Naive thymus-derived CD4-positive, alpha-beta T cell (primary cell): ENCODE data around the gene SLC37A2. TPM values are rescaled to one million over a fixed set of nuclear protein-coding genes. Genes with fewer than 3 reads are reported as not detected.
"Not testable (repeated sequence)": the region's sequence is repeated elsewhere in the genome, so short reads cannot be mapped to it uniquely, and the experiment has no call there.

Source experiments
- ATAC-seq: fragments of 150-1000 bp; cut with Tn5 transposase; 2 replicates; pipeline ENCODE4 v1.10.0; 2021; ENCODE audit warnings: mild to moderate bottlenecking, moderate library complexity
- CTCF ChIA-PET: fragments of 350-600 bp; sonication (Branson Sonifier 250); formaldehyde crosslinking; loops from one replicate; lab custom pipeline; 2021; ENCODE audit warnings: antibody characterized with exemption; lab: Charles Lee
- POLR2A ChIA-PET: fragments of 350-600 bp; sonication (Branson Sonifier 250); formaldehyde crosslinking; loops from one replicate; lab custom pipeline; 2021; ENCODE audit warnings: antibody characterized with exemption, inconsistent platforms; lab: Charles Lee
- DNase-seq, 9 donors: peaks; one replicate each; pipeline versions ENCODE4 v3.0.0 to v3.0.0-alpha.2; 2020 to 2022; ENCODE audit warnings: mixed read lengths in 1 of 9
- H3K27ac ChIP-seq: one replicate; pipeline ENCODE4 v1.7.0; 2013; ENCODE audit warnings: mild to moderate bottlenecking, low read depth, low read length, moderate library complexity
- H3K27me3 ChIP-seq, 2 donors: one replicate each; pipeline ENCODE4 v1.7.0; 2013; ENCODE audit warnings: low read length in 2 of 2, mild to moderate bottlenecking in 2 of 2, moderate library complexity in 2 of 2; ENCODE audit not compliant: control insufficient read depth in 2 of 2, insufficient read depth in 2 of 2
- H3K36me3 ChIP-seq, 3 experiments: 1 replicate in 2 of 3; 2 replicates in 1 of 3; pipeline ENCODE4 v1.7.0; 2013; ENCODE audit warnings: low read length in 3 of 3, mild to moderate bottlenecking in 3 of 3, moderate library complexity in 1 of 3; ENCODE audit not compliant: insufficient read depth in 3 of 3, control insufficient read depth in 2 of 3
- H3K4me1 ChIP-seq, 2 donors: one replicate each; pipeline ENCODE4 v1.7.0; 2013; ENCODE audit warnings: low read length in 2 of 2, mild to moderate bottlenecking in 2 of 2, moderate library complexity in 1 of 2; ENCODE audit not compliant: control insufficient read depth in 2 of 2, insufficient read depth in 2 of 2
- H3K4me3 ChIP-seq: 2 replicates; pipeline ENCODE4 v1.7.0; 2013; ENCODE audit warnings: mild to moderate bottlenecking, low read length
- H3K9me3 ChIP-seq, 3 experiments: 1 replicate in 2 of 3; 2 replicates in 1 of 3; pipeline ENCODE4 v1.7.0; 2013; ENCODE audit warnings: low read length in 3 of 3; ENCODE audit not compliant: control insufficient read depth in 2 of 3
- H3K27ac Mint-ChIP-seq, 9 donors: one replicate each; pipeline ENCODE4 v1.8.0; 2020 to 2022; ENCODE audit warnings: mixed read lengths in 9 of 9, mild to moderate bottlenecking in 8 of 9, moderate library complexity in 5 of 9, inconsistent platforms in 2 of 9
- H3K27me3 Mint-ChIP-seq, 5 donors: one replicate each; pipeline ENCODE4 v1.8.0; 2021 to 2022; ENCODE audit warnings: mixed read lengths in 5 of 5, mild to moderate bottlenecking in 1 of 5
- H3K36me3 Mint-ChIP-seq, 5 donors: one replicate each; pipeline ENCODE4 v1.8.0; 2020 to 2022; ENCODE audit warnings: mixed read lengths in 5 of 5, mild to moderate bottlenecking in 3 of 5, inconsistent platforms in 1 of 5
- H3K4me1 Mint-ChIP-seq, 7 donors: one replicate each; pipeline ENCODE4 v1.8.0; 2020 to 2022; ENCODE audit warnings: mixed read lengths in 7 of 7, mild to moderate bottlenecking in 3 of 7, inconsistent platforms in 1 of 7
- H3K4me3 Mint-ChIP-seq, 10 donors: one replicate each; pipeline ENCODE4 v1.8.0; 2020 to 2022; ENCODE audit warnings: mild to moderate bottlenecking in 10 of 10, mixed read lengths in 10 of 10, moderate library complexity in 6 of 10, inconsistent platforms in 2 of 10
- H3K9me3 Mint-ChIP-seq, 11 donors: one replicate each; pipeline ENCODE4 v1.8.0; 2020 to 2022; ENCODE audit warnings: mixed read lengths in 11 of 11, mild to moderate bottlenecking in 4 of 11, inconsistent platforms in 1 of 11, moderate library complexity in 1 of 11
- intact Hi-C, 2 donors: fragments of 100-400 bp; cut with micrococcal nuclease; formaldehyde crosslinking; loops; one replicate each; pipeline ENCODE4 v1.15.1; 2023
- polyA plus RNA-seq, 2 donors: library from polyadenylated mRNA; unstranded; fragments of 300-500 nt; fragmentation: Illumina TruSeq; gene quantifications; one replicate each; pipeline ENCODE4 v1.2.3, GENCODE V29; 2021
- total RNA-seq, 6 experiments: library from RNA in 5 of 6; stranded (reverse) in 5 of 6; gene quantifications; 1 replicate in 5 of 6; 2 replicates in 1 of 6; pipeline ENCODE4 v1.2.3 and lab custom pipeline; 2021 to 2026

SLC37A2 gene
- total RNA-seq = 10 to 100 TPM in 1 of 5 experiments, 1 to 10 TPM in 3, under 1 TPM in 1; 0.58 to 16.3 (median 4.0) TPM
- polyA plus RNA-seq = under 1 TPM; 0.07 to 0.20 TPM
- 0.81 reads per million for total RNA-seq (lab: John Stamatoyannopoulos, UW)

DNA sequence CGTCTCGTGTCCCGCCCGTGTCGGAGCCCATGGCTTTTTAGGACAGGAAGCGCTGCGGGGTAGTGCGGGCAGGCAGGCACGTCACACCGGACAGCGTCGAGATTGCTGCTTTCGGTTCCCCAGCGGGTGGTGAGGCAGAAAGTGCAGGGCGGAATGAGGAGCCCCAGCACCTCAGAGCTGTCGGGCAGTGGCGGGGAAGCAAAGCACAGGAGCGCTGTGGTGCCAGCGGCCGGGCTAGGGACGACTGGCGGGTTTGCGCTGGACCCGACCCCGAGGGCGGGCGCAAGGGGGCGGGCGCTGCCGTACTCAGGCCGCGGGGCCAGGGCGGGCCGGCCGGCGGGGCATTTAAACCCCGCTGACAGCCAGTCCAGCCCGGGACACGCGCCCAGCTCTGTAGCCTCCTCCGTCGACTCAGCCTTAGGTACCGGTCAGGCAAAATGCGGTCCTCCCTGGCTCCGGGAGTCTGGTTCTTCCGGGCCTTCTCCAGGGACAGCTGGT, at the start of gene SLC37A2:
TSS of gene SLC37A2 (plus strand) at position 375 of the 498 bp plus-strand sequence. CDS start at position 438, 63 bp downstream.
- peaks cover 0 to 10% of the 10 kb centered on the region in 2 donors for H3K27me3 ChIP-seq
- H3K4me1 Mint-ChIP-seq = peaks cover 0 to 15% (median 10%) of the 10 kb centered on the region in 7 donors
- H3K4me1 ChIP-seq = peaks cover 4 to 7% of the 10 kb centered on the region in 2 donors
- ATAC-seq (peak; percentile 91), DNase-seq (peak in 6 of 9 donors; percentile 10 to 55 (median 19))
- H3K9me3 Mint-ChIP-seq = no peaks in the 10 kb centered on the region
- H3K27ac ChIP-seq = no peak within 1 kb of the TSS
- POLR2A ChIA-PET = no interaction called here
- H3K27me3 Mint-ChIP-seq = peaks cover 40 to 64% (median 44%) of the 10 kb centered on the region in 5 donors
- CTCF ChIA-PET = no interaction called here
- H3K4me3 ChIP-seq = peak within 1 kb of the TSS; percentile 58
- H3K36me3 ChIP-seq = no peaks in the 10 kb centered on the region
- H3K4me3 Mint-ChIP-seq = peak within 1 kb of the TSS; percentile 78 to 90 (median 86)
- no peaks in the 10 kb centered on the region for H3K9me3 ChIP-seq
- intact Hi-C loops = loop anchor here (1.0 to 5.0 kb wide), 2 partner anchors 48 to 49 kb away; partner anchors contain the start of gene TMEM218 (in 2 of the 2)
- peak within 1 kb of the TSS in 4 of 9 donors; percentile 3 to 62 (median 42) for H3K27ac Mint-ChIP-seq
- no peaks in the 10 kb centered on the region for H3K36me3 Mint-ChIP-seq

DNA sequence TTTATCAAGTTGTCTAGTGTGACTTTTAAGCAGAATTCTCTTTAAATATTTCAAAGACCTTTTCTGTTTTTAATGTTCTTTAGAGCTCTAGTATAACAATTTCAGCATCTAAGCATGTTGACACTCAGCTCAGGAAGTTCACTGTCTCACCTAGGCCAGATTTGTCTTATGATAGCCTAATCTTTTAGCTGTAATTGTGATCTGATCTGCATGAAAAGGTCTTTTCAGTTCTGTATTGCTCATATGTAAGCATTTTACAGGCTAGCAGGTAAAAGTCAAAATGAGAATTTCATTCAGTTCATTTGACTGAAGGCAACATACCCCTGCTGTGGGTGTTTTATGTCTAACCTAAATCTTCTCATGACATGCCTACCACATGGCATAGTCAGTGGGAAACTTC, 46.7 kb upstream of the SLC37A2 start:
- no peaks in the 10 kb centered on the region for H3K4me1 ChIP-seq
- H3K27ac ChIP-seq = no peak overlapping the region
- H3K27me3 Mint-ChIP-seq = no peaks in the 10 kb centered on the region
- H3K27me3 ChIP-seq = no peaks in the 10 kb centered on the region
- no peak overlapping the region for H3K4me3 Mint-ChIP-seq
- peaks cover 0 to 10% (median 0%) of the 10 kb centered on the region in 7 donors for H3K4me1 Mint-ChIP-seq
- ATAC-seq (no peak), DNase-seq (no peak)
- peaks cover 0 to 12% (median 0%) of the 10 kb centered on the region in 11 donors for H3K9me3 Mint-ChIP-seq
- no peaks in the 10 kb centered on the region for H3K9me3 ChIP-seq
- no peak overlapping the region for H3K4me3 ChIP-seq
- CTCF ChIA-PET = no interaction called here
- intact Hi-C loops = no loop called here
- H3K27ac Mint-ChIP-seq = peak overlapping the region in 3 of 9 donors; percentile 13 to 43 (median 23)
- peaks cover 2 to 22% (median 7%) of the 10 kb centered on the region in 5 donors for H3K36me3 Mint-ChIP-seq
- POLR2A ChIA-PET = interaction anchor here (0.7 kb wide), 1 partner anchor 208 kb away, joined by 3 read pairs; no protein-coding TSS in a partner anchor
- no peaks in the 10 kb centered on the region for H3K36me3 ChIP-seq

DNA sequence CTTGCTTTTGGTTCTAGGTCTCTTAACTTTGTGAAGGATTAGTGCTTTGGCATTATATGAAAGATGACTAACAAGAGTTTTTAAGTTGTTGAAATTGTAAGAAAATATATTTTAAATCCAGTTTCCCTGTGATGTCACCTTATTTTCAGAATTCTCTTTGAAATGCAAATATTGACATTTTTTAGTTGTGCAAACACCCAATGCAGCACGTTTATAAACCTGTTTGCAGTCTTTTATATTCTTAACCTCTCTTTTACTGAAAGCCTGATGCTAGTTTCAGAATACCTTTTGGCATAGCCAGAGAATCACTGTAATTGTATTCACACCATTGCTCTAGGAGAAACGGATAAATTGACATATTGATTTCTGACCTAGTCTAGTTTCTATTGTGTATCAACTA, 42.8 kb upstream of the SLC37A2 start:
- H3K9me3 ChIP-seq = no peaks in the 10 kb centered on the region
- no peaks in the 10 kb centered on the region for H3K27me3 ChIP-seq
- DNase-seq (no peak), ATAC-seq (no peak)
- ChIA-PET CTCF (no interaction called here), POLR2A (no interaction called here)
- Mint-ChIP-seq H3K9me3 (no peaks in the 10 kb centered on the region), H3K36me3 (peaks cover 0 to 3% (median 0%) of the 10 kb centered on the region in 5 donors), H3K27ac (no peak overlapping the region), H3K4me1 (peaks cover 0 to 10% (median 0%) of the 10 kb centered on the region in 7 donors), H3K4me3 (no peak overlapping the region), H3K27me3 (no peaks in the 10 kb centered on the region)
- intact Hi-C loops = no loop called here
- no peak overlapping the region for H3K4me3 ChIP-seq
- H3K4me1 ChIP-seq = no peaks in the 10 kb centered on the region
- no peak overlapping the region for H3K27ac ChIP-seq
- no peaks in the 10 kb centered on the region for H3K36me3 ChIP-seq

GRCh38 chr11:125022551-125022950, 40.6 kb upstream of the SLC37A2 start:
- no peaks in the 10 kb centered on the region for H3K27me3 Mint-ChIP-seq
- Histone ChIP-seq H3K27ac (no peak overlapping the region), H3K36me3 (no peaks in the 10 kb centered on the region), H3K9me3 (no peaks in the 10 kb centered on the region), H3K4me3 (no peak overlapping the region), H3K27me3 (no peaks in the 10 kb centered on the region), H3K4me1 (no peaks in the 10 kb centered on the region)
- DNase-seq (no peak), ATAC-seq (no peak)
- H3K9me3 Mint-ChIP-seq = no peaks in the 10 kb centered on the region
- ChIA-PET CTCF (no interaction called here), POLR2A (no interaction called here)
- H3K36me3 Mint-ChIP-seq = peaks cover 0 to 9% (median 1%) of the 10 kb centered on the region in 5 donors
- intact Hi-C loops = no loop called here
- no peak overlapping the region for H3K4me3 Mint-ChIP-seq
- H3K4me1 Mint-ChIP-seq = no peaks in the 10 kb centered on the region
- H3K27ac Mint-ChIP-seq = no peak overlapping the region

GRCh38 chr11:125025968-125026367, 37.1 kb upstream of the SLC37A2 start:
- Mint-ChIP-seq H3K4me3 (no peak overlapping the region), H3K27ac (no peak overlapping the region), H3K36me3 (peaks cover 5 to 38% (median 27%) of the 10 kb centered on the region in 5 donors), H3K27me3 (no peaks in the 10 kb centered on the region), H3K4me1 (no peaks in the 10 kb centered on the region), H3K9me3 (peaks cover 0 to 11% (median 2%) of the 10 kb centered on the region in 11 donors)
- POLR2A ChIA-PET = no interaction called here
- DNase-seq (no peak), ATAC-seq (no peak)
- no peak overlapping the region for H3K27ac ChIP-seq
- H3K36me3 ChIP-seq = no peaks in the 10 kb centered on the region
- H3K27me3 ChIP-seq = no peaks in the 10 kb centered on the region
- no peak overlapping the region for H3K4me3 ChIP-seq
- H3K9me3 ChIP-seq = no peaks in the 10 kb centered on the region
- CTCF ChIA-PET = no interaction called here
- no peaks in the 10 kb centered on the region for H3K4me1 ChIP-seq
- intact Hi-C loops = no loop called here

- H3K4me3 Mint-ChIP-seq, H3K27ac ChIP-seq, H3K9me3 ChIP-seq, ATAC-seq, H3K4me1 ChIP-seq, H3K4me1 Mint-ChIP-seq, DNase-seq, H3K27me3 Mint-ChIP-seq, H3K36me3 ChIP-seq, H3K4me3 ChIP-seq, H3K27ac Mint-ChIP-seq, POLR2A ChIA-PET, intact Hi-C loops, CTCF ChIA-PET, H3K27me3 ChIP-seq: not testable (repeated sequence)
- H3K36me3 Mint-ChIP-seq = peaks cover 16 to 66% (median 53%) of the 10 kb centered on the region in 5 donors
- peaks cover 4 to 28% (median 14%) of the 10 kb centered on the region in 11 donors for H3K9me3 Mint-ChIP-seq
These were observed 33.7 kb upstream of the SLC37A2 start for GRCh38 chr11:125029431-125029830.

- no peak overlapping the region for H3K4me3 Mint-ChIP-seq
- Histone ChIP-seq H3K27me3 (no peaks in the 10 kb centered on the region), H3K4me1 (no peaks in the 10 kb centered on the region), H3K36me3 (peaks cover 0 to 3% (median 0%) of the 10 kb centered on the region in 3 experiments), H3K27ac (no peak overlapping the region), H3K4me3 (no peak overlapping the region), H3K9me3 (no peaks in the 10 kb centered on the region)
- POLR2A ChIA-PET = no interaction called here
- H3K27me3 Mint-ChIP-seq = no peaks in the 10 kb centered on the region
- CTCF ChIA-PET = no interaction called here
- ATAC-seq (no peak), DNase-seq (no peak)
- intact Hi-C loops = no loop called here
- H3K4me1 Mint-ChIP-seq = peaks cover 0 to 6% (median 0%) of the 10 kb centered on the region in 7 donors
- H3K9me3 Mint-ChIP-seq = peaks cover 6 to 45% (median 20%) of the 10 kb centered on the region in 11 donors
- H3K27ac Mint-ChIP-seq = no peak overlapping the region
- peaks cover 10 to 53% (median 51%) of the 10 kb centered on the region in 5 donors for H3K36me3 Mint-ChIP-seq
These were observed 26.2 kb upstream of the SLC37A2 start for GRCh38 chr11:125036933-125037332.
